ENCODE data around the gene ANKRD17.

DNA sequence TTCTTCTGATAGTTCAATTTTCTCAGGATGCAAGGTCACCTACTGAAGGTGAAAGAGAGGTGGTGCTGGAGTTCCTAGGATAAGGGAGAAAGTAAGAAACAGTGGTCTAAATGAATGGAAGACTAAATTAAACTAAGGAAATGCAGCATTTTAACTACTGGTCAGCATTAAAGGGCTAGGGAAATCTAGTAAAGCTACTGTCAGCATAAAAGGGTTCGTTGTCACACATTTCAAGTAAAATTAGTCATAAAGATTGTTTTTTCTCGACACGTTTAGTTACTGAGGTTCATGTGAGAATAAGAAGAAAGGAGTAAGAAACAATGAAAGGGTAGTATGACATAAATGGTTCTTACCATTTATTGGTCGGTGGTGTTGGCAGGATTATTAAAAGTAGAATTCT is 149.1 kb downstream of the ANKRD17 start:
- TF ChIP-seq, protein P1, sequence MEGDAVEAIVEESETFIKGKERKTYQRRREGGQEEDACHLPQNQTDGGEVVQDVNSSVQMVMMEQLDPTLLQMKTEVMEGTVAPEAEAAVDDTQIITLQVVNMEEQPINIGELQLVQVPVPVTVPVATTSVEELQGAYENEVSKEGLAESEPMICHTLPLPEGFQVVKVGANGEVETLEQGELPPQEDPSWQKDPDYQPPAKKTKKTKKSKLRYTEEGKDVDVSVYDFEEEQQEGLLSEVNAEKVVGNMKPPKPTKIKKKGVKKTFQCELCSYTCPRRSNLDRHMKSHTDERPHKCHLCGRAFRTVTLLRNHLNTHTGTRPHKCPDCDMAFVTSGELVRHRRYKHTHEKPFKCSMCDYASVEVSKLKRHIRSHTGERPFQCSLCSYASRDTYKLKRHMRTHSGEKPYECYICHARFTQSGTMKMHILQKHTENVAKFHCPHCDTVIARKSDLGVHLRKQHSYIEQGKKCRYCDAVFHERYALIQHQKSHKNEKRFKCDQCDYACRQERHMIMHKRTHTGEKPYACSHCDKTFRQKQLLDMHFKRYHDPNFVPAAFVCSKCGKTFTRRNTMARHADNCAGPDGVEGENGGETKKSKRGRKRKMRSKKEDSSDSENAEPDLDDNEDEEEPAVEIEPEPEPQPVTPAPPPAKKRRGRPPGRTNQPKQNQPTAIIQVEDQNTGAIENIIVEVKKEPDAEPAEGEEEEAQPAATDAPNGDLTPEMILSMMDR (IDR thresholded peaks at IDR 0.05; ENCODE audit: low read length) = no peak
- TF ChIP-seq EZH2phosphoT487 (IDR thresholded peaks at IDR 0.05; ENCODE audit: low read length) = no peak

All from MM.1S (cell line).